SHP77 treated with DMSO at 0.1 percent for 48 hours (cell line): ENCODE results near the gene LBP.
"Not testable (repeated sequence)": the region's sequence is repeated elsewhere in the genome, so short reads cannot be mapped to it uniquely, and the experiment has no call there.

Experiments used
- DNase-seq: peaks from one replicate; lab custom pipeline; 2025; lab: John Stamatoyannopoulos, UW

Gene LBP

GRCh38 chr20:38350879-38351775 lies 4.8 kb downstream of the LBP start:
- DNase-seq = no peak

GRCh38 chr20:38353316-38353715 lies 7.0 kb downstream of the LBP start:
- no peak for DNase-seq

- DNase-seq = no peak
Observed at GRCh38 chr20:38354227-38354626, 7.9 kb downstream of the LBP start.

GRCh38 chr20:38355161-38356012 lies 9.1 kb downstream of the LBP start:
- no peak for DNase-seq

GRCh38 chr20:38357653-38358207 lies 11.4 kb downstream of the LBP start:
- DNase-seq = no peak

GRCh38 chr20:38358556-38358955 lies 12.3 kb downstream of the LBP start:
- DNase-seq = no peak

GRCh38 chr20:38363004-38363747 lies 16.9 kb downstream of the LBP start:
- no peak for DNase-seq

GRCh38 chr20:38369389-38369788 lies 23.1 kb downstream of the LBP start:
- no peak for DNase-seq

GRCh38 chr20:38372806-38373205 lies 26.5 kb downstream of the LBP start:
- no peak for DNase-seq

- DNase-seq = no peak
Observed at GRCh38 chr20:38373231-38373867, 27.1 kb downstream of the LBP start.

- no peak for DNase-seq
Observed at GRCh38 chr20:38373898-38374297, 27.6 kb downstream of the LBP start.

GRCh38 chr20:38377039-38377685 lies 30.9 kb downstream of the LBP start:
- DNase-seq = no peak

GRCh38 chr20:38377838-38378237 lies 31.6 kb downstream of the LBP start:
- DNase-seq = not testable (repeated sequence)

- DNase-seq = no peak
Observed at GRCh38 chr20:38383147-38383546, 36.9 kb downstream of the LBP start.

GRCh38 chr20:38386004-38386403 lies 39.7 kb downstream of the LBP start:
- no peak for DNase-seq

GRCh38 chr20:38386851-38387250 lies 40.6 kb downstream of the LBP start:
- no peak for DNase-seq

GRCh38 chr20:38387953-38388352 lies 41.7 kb downstream of the LBP start:
- no peak for DNase-seq

GRCh38 chr20:38392356-38392755 lies 46.1 kb downstream of the LBP start:
- DNase-seq = no peak

GRCh38 chr20:38393259-38393658 lies 47.0 kb downstream of the LBP start:
- DNase-seq = no peak

GRCh38 chr20:38395165-38395564 lies 48.9 kb downstream of the LBP start:
- no peak for DNase-seq
